Stimulated activated CD8-positive, alpha-beta memory T cell treated with anti-CD3 and anti-CD28 coated beads, Interleukin-2, amount 100 ng/mL, for 1 hour (primary cell): Measurements from ENCODE around the gene SYNDIG1.

Experiments
- DNase-seq, 2 donors: peaks; one replicate each; pipeline ENCODE4 v3.0.0-alpha.2; 2020; ENCODE audit warnings: low read depth in 2 of 2

The SYNDIG1 gene

GRCh38 chr20:24522452-24523330 is 53.3 kb downstream of the SYNDIG1 start:
- no peak for DNase-seq

- no peak for DNase-seq
These were observed 54.2 kb downstream of the SYNDIG1 start for GRCh38 chr20:24523661-24524060.

GRCh38 chr20:24528583-24529368 is 59.3 kb downstream of the SYNDIG1 start:
- no peak for DNase-seq

- DNase-seq = no peak
These were observed 59.9 kb downstream of the SYNDIG1 start for GRCh38 chr20:24529369-24529719.

- DNase-seq = no peak
These were observed 60.8 kb downstream of the SYNDIG1 start for GRCh38 chr20:24530131-24530680.

GRCh38 chr20:24531202-24531601 is 61.8 kb downstream of the SYNDIG1 start:
- DNase-seq = no peak

GRCh38 chr20:24531631-24532419 is 62.4 kb downstream of the SYNDIG1 start:
- no peak for DNase-seq

GRCh38 chr20:24533449-24533848 is 64.0 kb downstream of the SYNDIG1 start:
- DNase-seq = no peak

- DNase-seq = no peak
These were observed 64.9 kb downstream of the SYNDIG1 start for GRCh38 chr20:24534282-24534681.

- DNase-seq = no peak
These were observed 66.7 kb downstream of the SYNDIG1 start for GRCh38 chr20:24535941-24536730.

GRCh38 chr20:24537210-24537609 is 67.8 kb downstream of the SYNDIG1 start:
- no peak for DNase-seq

- no peak for DNase-seq
These were observed 73.3 kb downstream of the SYNDIG1 start for GRCh38 chr20:24542721-24543120.

GRCh38 chr20:24543168-24543567 is 73.7 kb downstream of the SYNDIG1 start:
- no peak for DNase-seq

- no peak for DNase-seq
These were observed 74.3 kb downstream of the SYNDIG1 start for GRCh38 chr20:24543741-24544140.

- no peak for DNase-seq
These were observed 74.9 kb downstream of the SYNDIG1 start for GRCh38 chr20:24544371-24544770.

GRCh38 chr20:24545168-24545567 is 75.7 kb downstream of the SYNDIG1 start:
- no peak for DNase-seq

GRCh38 chr20:24546232-24546892 is 76.9 kb downstream of the SYNDIG1 start:
- no peak for DNase-seq

GRCh38 chr20:24547967-24548366 is 78.5 kb downstream of the SYNDIG1 start:
- DNase-seq = no peak

- no peak for DNase-seq
These were observed 89.8 kb downstream of the SYNDIG1 start for GRCh38 chr20:24559114-24559732.
